Smooth muscle cell (in vitro differentiated cells): ENCODE measurements around the gene CFAP61. TPM values are rescaled to one million over a fixed set of nuclear protein-coding genes. Genes with fewer than 3 reads are reported as not detected.

Source experiments
- DNase-seq: peaks from one replicate; lab custom pipeline; 2025; ENCODE audit not compliant: unreplicated experiment; lab: John Stamatoyannopoulos, UW
- H2AFZ ChIP-seq: fragments of 200-600 bp; sonication (generic); 2 replicates; pipeline ENCODE4 v1.6.0; 2016; ENCODE audit warnings: antibody characterized with exemption, low read depth, mild to moderate bottlenecking
- H3F3A ChIP-seq: fragments of 200-600 bp; sonication (generic); 2 replicates; pipeline ENCODE4 v1.6.0; 2017; ENCODE audit warnings: antibody characterized with exemption, low read depth
- H3K27ac ChIP-seq: fragments of 200-600 bp; sonication (generic); 2 replicates; pipeline ENCODE4 v1.5.1; 2016; ENCODE audit warnings: low read depth, mild to moderate bottlenecking
- H3K27me3 ChIP-seq: fragments of 200-600 bp; sonication (generic); 2 replicates; pipeline ENCODE4 v1.6.1; 2016; ENCODE audit warnings: low read depth, mild to moderate bottlenecking
- H3K36me3 ChIP-seq: fragments of 200-600 bp; sonication (generic); 2 replicates; pipeline ENCODE4 v1.5.1; 2016; ENCODE audit warnings: low read depth
- H3K4me1 ChIP-seq: fragments of 200-600 bp; sonication (generic); 2 replicates; pipeline ENCODE4 v1.5.1; 2016; ENCODE audit warnings: low read depth
- H3K4me2 ChIP-seq: fragments of 200-600 bp; sonication (generic); 2 replicates; pipeline ENCODE4 v1.6.0; 2016; ENCODE audit warnings: mild to moderate bottlenecking
- H3K4me3 ChIP-seq: fragments of 200-600 bp; sonication (generic); 2 replicates; pipeline ENCODE4 v1.5.1; 2016; ENCODE audit warnings: mild to moderate bottlenecking
- H3K79me2 ChIP-seq: fragments of 200-600 bp; sonication (generic); 2 replicates; pipeline ENCODE4 v1.6.0; 2016; ENCODE audit warnings: low read depth, mild to moderate bottlenecking
- H3K9ac ChIP-seq: fragments of 200-600 bp; sonication (generic); 2 replicates; pipeline ENCODE4 v1.6.0; 2016; ENCODE audit warnings: low read depth
- H3K9me3 ChIP-seq: fragments of 200-600 bp; sonication (generic); replicated peaks from 2 replicates; pipeline ENCODE4 v1.5.1; 2016; ENCODE audit warnings: low read depth
- H4K20me1 ChIP-seq: fragments of 200-600 bp; sonication (generic); 2 replicates; pipeline ENCODE4 v1.6.0; 2016; ENCODE audit warnings: low read depth
- CTCF ChIP-seq: fragments of 200-600 bp; sonication (generic); IDR thresholded peaks from 2 replicates; pipeline ENCODE4 v1.5.1; 2017; ENCODE audit warnings: borderline replicate concordance, mild to moderate bottlenecking, antibody characterized with exemption; ENCODE audit not compliant: insufficient read depth, poor library complexity, severe bottlenecking
- WGBS: methylation state at CpG from one replicate; pipeline ENCODE4 v1.1.7; 2016; ENCODE audit warnings: low lambda C conversion rate; 5-methylcytosine and 5-hydroxymethylcytosine counted together
- polyA plus RNA-seq: library from polyadenylated mRNA; unstranded; fragments of >200 nt; fragmentation: Nextera tagmentation; extraction: Ambion mirVana; gene quantifications from 2 replicates; pipeline ENCODE4 v1.2.1, GENCODE V29; 2016
- total RNA-seq: library from RNA; depleted of rRNA; stranded (reverse); fragments of >200 nt; gene quantifications from 2 replicates; pipeline ENCODE4 v1.2.3, GENCODE V29; 2014

The CFAP61 gene
- total and polyA plus RNA-seq, 2 experiments from 2014 or later = not detected

DNA sequence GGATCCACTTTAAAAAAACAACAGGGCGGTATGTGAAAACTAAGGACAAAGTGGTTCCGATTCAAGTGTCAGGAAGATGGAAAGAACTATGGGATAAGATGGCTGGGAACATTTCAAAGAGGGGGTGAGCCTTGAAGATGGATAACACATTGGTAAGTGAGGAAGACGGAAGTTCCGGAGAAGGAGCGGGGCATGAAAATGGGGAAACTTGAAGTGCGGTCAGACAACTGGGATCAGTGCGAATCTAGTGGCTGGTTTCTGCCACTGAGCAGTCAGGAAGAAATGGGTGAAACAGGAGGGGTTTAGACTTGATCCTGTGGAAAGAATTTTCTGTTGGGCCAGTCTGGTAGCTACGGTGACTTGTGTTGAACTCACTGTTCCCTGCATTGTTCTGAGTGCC is 34.0 kb upstream of the CFAP61 start:
- H3K9ac ChIP-seq = peak overlapping the region; percentile 97
- no peaks in the 10 kb centered on the region for H3K36me3 ChIP-seq
- 93% methylated on average over 8 of the region's 8 CpGs for WGBS
- H3F3A ChIP-seq = no peaks in the 10 kb centered on the region
- H3K27me3 ChIP-seq = no peaks in the 10 kb centered on the region
- peak overlapping the region; percentile 71 for H3K27ac ChIP-seq
- no peak for TF ChIP-seq CTCF
- peak overlapping the region; percentile 100 for H3K4me3 ChIP-seq
- no peak for DNase-seq
- no peak overlapping the region for H2AFZ ChIP-seq
- peaks cover 10% of the 10 kb centered on the region for H3K4me1 ChIP-seq
- H3K9me3 ChIP-seq = no peaks in the 10 kb centered on the region
- H3K79me2 ChIP-seq = peaks cover 61% of the 10 kb centered on the region
- H4K20me1 ChIP-seq = peaks cover 22% of the 10 kb centered on the region
- H3K4me2 ChIP-seq = peak overlapping the region; percentile 100

DNA sequence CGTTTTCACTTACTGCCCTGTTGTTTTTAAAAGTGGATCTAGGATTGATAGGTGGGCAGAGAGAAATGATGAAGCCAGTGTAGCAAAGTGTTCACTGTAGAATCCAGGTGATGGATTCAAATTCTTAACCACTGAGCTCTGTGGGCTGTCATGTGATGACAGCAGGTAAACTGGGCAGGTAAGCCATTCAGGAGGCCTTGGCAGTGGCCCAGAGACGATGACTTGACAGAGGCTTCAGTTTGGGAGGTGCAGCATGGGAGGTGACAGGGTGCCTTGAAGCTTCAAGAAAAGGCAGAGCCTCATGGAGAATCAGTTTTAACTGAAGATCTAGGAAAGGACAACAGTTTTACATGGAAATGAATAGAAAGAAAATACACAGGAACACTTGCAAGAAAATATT is 33.2 kb upstream of the CFAP61 start:
- no peak for DNase-seq
- peaks cover 29% of the 10 kb centered on the region for H4K20me1 ChIP-seq
- H3K27ac ChIP-seq = no peak overlapping the region
- peaks cover 10% of the 10 kb centered on the region for H3K4me1 ChIP-seq
- no peaks in the 10 kb centered on the region for H3K9me3 ChIP-seq
- H3K36me3 ChIP-seq = no peaks in the 10 kb centered on the region
- no peak overlapping the region for H3K4me2 ChIP-seq
- TF ChIP-seq CTCF = no peak
- H2AFZ ChIP-seq = no peak overlapping the region
- H3K9ac ChIP-seq = no peak overlapping the region
- no peaks in the 10 kb centered on the region for H3K27me3 ChIP-seq
- no peak overlapping the region for H3K4me3 ChIP-seq
- H3K79me2 ChIP-seq = peaks cover 69% of the 10 kb centered on the region
- no peaks in the 10 kb centered on the region for H3F3A ChIP-seq
- 96% methylated on average over 2 of the region's 2 CpGs for WGBS

- Histone ChIP-seq H3K4me1 (peaks cover 10% of the 10 kb centered on the region), H3F3A (peaks cover 6% of the 10 kb centered on the region), H3K4me3 (no peak overlapping the region), H3K36me3 (no peaks in the 10 kb centered on the region), H2AFZ (no peak overlapping the region), H3K27ac (no peak overlapping the region), H3K27me3 (no peaks in the 10 kb centered on the region), H3K9ac (no peak overlapping the region), H3K4me2 (no peak overlapping the region), H3K9me3 (no peaks in the 10 kb centered on the region), H4K20me1 (peaks cover 43% of the 10 kb centered on the region), H3K79me2 (peaks cover 84% of the 10 kb centered on the region)
- TF ChIP-seq CTCF = no peak
- WGBS = 94% methylated on average over 10 of the region's 11 CpGs
- DNase-seq = no peak
Measured at GRCh38 chr20:20020908-20021307, 31.4 kb upstream of the CFAP61 start.

- Histone ChIP-seq H4K20me1 (peaks cover 48% of the 10 kb centered on the region), H3K27ac (no peak overlapping the region), H3K9ac (no peak overlapping the region), H3K4me3 (no peak overlapping the region), H3K4me1 (peaks cover 8% of the 10 kb centered on the region), H2AFZ (no peak overlapping the region), H3K9me3 (no peaks in the 10 kb centered on the region), H3K4me2 (no peak overlapping the region), H3K36me3 (no peaks in the 10 kb centered on the region), H3K27me3 (no peaks in the 10 kb centered on the region), H3K79me2 (peaks cover 92% of the 10 kb centered on the region), H3F3A (peaks cover 6% of the 10 kb centered on the region)
- no peak for TF ChIP-seq CTCF
- WGBS = 92% methylated on average over 7 of the region's 7 CpGs
- no peak for DNase-seq
Measured at GRCh38 chr20:20021835-20022234, 30.5 kb upstream of the CFAP61 start.
